NCI-H345 treated with DMSO at 0.1 percent for 48 hours (cell line): ENCODE measurements around the gene SLC25A33.
A peak's percentile ranks its signal among the peaks of the same experiment; 100 is the strongest.
"Not testable (repeated sequence)": the region's sequence is repeated elsewhere in the genome, so short reads cannot be mapped to it uniquely, and the experiment has no call there.

ENCODE experiments used
- DNase-seq: peaks from one replicate; lab custom pipeline; 2025; ENCODE audit not compliant: unreplicated experiment; lab: John Stamatoyannopoulos, UW

SLC25A33 gene, protein sequence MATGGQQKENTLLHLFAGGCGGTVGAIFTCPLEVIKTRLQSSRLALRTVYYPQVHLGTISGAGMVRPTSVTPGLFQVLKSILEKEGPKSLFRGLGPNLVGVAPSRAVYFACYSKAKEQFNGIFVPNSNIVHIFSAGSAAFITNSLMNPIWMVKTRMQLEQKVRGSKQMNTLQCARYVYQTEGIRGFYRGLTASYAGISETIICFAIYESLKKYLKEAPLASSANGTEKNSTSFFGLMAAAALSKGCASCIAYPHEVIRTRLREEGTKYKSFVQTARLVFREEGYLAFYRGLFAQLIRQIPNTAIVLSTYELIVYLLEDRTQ

DNA sequence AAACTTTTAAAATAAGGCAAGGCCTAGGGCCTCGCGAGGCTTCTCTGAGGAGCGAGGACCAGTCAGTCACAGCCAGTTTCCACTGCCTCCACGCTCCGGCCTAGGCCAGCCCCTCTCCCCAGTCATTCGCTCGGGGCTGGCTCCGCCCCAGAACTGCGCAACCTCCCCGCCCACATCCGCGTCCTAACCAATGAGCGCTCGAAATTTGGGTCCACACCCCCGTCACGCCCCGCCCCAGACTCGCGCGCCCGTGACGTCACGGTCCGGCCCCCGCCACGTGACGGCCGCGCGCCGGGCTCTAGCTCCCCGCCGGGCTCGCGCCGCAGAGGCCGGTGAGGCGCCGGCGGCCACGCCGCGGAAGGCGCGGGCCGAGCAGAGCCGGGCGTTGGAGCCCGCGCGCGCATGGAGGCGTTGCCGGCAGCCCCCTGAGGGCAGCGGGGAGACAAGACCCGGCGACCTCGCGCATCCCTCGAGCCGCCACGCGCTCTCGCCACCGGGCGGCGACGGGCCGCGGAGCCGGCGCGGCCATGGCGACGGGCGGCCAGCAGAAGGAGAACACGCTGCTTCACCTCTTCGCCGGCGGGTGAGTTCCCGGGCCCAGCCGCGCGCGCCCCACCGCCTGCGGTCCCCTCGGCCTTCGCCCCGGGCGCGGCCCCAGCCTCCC lies at the start of gene SLC25A33:
SLC25A33 (plus strand) TSS at position 301 of the 664 bp plus-strand sequence; CDS start at position 528, 227 bp downstream.
- DNase-seq = peak; percentile 89

DNA sequence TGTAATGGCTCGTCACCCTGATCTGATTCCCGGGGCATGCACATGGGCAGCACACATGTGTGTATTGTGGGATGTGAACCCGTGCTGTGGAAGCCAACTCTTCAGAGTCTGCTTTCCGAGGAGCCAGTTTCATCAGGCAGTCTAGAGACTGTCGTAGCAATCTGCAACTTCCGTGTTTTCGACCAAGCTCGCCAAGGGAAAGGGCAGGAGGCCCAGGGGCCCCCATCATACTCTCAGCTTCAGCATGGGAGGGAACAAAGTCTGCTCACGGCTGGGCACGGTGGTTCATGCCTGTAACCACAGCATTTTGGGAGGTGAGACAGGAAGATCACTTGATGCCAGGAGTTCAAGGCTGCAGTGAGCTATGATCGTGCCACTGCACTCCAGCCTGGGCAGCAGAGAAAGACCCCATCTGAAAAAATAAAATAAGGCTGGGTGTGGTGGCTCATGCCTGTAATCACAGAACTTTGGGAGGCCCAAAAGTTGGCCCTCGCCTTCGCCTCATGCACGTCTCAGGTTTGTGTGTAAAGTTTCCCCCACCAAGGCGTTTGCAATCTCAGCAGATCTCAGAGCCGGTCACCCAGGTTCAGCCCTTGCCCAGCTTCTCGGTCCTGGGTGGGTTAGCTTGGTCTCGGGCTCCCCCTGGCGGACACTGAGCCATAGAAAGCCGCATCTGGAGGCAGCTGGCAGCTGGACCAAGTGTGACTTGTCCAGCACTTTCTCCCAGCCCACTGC lies 48.5 kb upstream of the SLC25A33 start:
- peak; percentile 44 for DNase-seq

DNA sequence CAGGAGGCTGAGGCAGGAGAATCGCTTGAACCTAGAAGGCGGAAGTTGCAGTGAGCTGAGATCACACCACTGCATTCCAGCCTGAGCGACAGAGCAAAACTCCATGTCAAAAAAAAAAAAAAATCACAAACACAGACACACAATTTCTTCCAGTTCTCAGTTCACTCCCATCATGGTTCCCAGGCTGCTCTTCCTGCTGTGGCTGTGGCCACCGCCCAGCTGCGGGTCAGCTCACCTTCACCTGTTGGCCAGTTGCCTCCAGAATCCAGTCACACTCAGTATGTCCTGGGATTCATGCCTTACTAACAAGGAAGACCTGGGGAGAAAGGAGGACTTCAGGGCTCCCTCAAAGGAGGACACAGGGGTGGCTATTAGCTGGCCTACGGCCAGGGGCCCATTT lies 45.9 kb upstream of the SLC25A33 start:
- no peak for DNase-seq

DNA sequence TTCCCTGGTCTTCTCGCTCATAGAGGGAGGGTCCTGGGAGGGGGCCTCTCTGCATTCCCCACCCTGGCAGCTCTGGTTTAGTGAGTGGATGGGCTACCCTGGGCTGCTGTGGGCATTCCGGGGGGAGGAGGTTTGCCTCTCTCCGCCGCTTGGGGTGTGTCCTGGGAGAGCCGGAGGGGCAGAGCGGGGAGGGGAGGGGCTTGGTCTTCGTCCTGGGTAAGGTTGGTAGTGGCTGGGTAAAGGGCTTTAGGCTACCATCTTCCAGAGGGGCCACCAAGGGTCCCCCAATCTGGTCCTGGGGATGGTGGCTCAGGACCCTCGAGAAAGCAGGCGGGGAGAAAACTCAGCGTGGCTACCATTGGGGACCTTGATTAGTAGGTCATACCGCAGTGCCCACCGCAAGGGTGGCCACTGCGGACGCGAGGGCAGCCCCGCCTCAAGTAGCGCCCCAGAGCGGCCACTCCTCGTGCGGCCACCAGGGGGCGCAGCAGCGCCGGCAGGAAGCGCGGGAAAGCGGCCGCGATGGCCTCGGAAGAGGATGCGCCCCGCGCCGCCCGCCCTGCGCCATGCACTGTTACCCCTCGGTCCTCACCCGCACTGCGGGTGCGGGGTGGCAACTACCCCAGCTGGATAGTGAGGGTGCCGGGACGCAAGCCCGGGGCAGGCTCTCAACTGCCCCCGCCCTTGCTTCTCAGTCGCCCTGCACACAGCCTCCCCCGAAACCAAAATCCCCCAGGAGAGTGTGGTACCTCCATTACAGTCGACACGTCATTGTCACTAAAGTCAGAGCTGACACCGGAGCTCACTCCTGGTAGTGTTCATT lies 44.1 kb upstream of the SLC25A33 start:
- DNase-seq = peak; percentile 37

DNA sequence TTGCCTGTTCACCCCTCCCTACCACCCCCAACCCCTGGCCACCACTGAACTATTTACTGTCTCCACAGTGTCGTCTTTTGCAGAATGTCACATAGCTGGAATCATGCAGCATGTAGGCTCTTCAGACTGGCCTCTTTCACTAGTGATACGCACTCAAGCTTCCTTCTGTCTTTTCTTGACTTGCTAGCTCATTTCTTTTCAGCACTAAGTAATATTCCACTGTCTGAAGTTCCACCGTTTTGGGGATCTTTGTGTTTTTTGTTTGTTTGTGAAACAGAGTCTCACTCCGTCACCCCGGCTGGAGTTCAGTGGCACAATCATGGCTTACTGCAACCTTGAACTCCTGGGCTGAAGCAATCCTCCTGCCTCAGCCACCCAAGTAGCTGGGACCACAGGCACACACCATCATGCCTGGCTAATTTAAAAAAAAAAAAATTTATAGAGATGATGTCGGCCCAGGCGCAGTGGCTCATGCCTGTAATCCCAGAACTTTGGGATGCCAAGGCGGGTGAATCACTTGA lies 43.4 kb upstream of the SLC25A33 start:
- DNase-seq = no peak

DNA sequence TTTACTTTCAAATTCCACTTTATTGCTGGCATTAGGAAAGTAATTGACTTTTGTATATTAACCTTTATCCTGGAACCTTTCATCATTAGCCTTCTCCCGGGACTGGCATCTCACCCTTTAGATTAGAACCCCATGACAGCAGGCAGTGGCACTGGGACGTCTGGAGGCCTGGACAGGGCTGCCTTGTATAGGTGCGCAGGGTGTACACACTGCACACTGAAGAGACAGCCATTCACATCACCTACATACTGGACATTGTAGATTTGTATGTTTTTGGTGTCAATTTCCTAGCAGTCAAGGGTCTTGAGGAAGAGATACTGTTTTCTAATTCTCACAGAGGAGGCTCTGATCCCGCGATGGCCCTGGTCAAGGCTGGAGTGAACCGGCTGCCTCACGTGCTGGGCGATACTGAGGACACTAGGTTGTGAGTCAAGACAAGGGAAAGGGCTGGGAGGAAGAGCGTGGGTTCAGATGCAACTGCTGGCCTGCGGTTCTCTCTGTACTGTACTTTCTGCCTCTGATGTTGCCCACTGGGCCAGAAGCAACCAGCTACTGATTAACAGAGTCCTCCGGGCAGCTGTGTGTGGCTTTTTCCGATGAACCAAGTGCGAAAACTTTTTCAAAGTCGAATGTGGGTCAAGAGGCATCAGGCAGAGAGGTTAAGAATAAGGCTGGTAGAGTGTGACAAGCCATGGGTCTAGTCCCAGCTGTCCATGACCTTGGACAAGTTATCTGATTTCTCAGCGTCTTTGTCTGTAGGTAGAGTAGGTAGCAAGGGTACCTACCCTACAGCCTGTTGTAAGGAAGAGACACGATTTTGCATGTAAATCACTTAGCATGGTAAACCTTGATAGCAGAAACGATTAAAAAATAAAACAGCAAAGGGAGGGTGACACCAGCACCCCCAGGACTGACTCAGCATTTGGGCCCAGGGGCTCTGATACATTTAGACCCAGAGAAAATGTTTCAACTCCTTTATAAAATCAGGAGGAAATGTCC lies 38.2 kb upstream of the SLC25A33 start:
- no peak for DNase-seq

DNA sequence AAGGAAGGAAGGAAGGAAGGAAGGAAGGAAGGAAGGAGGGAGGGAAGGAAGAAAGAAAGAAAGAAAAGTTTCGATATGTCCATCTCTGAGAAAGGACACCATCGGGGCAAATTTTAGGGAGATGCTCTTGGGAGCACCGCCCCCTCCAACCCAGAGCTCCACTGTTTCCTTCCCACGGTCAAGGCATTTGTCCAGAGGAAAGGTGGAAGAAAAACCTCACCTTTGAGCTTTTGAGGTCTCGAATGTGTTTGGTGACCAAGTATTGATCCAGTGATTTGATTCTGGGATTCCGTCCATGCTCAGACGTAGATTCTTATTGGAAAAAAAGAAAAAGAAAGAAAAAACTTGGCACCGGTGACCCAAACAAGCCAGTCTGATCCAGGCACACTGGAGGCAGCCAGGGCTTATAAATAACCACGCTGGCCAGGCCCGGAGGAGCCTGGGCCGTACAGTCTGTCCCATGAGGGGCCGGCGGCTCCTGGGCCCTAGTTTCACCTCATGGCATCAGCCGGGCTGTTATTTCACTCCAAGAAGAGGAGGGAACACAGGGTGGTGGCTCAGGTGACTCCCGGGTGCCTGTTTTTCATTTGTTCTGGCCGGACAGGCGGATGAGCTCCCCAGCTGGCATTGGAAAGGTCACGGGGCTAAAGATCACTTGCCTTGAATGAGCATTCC lies 36.1 kb upstream of the SLC25A33 start:
- DNase-seq = no peak

DNA sequence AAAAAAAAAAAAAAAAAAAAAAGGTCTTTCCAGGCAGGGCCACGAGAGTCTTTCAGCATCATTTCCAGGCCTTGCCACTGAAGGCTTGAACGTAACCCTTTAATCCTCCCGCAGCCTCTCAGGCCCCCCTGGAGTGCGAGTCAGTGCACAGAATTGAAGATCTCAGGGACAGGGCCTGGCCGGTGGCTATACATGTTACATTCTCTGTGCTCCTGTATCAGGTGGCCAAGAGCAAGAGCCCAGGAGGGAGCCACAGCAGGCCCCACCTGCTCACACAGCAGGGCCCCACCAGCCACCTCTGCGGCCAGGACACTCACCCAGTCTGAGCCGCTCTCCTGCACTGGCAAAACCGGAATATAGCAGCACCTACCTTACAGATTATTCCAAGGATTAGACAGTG lies 34.1 kb upstream of the SLC25A33 start:
- peak; percentile 52 for DNase-seq

DNA sequence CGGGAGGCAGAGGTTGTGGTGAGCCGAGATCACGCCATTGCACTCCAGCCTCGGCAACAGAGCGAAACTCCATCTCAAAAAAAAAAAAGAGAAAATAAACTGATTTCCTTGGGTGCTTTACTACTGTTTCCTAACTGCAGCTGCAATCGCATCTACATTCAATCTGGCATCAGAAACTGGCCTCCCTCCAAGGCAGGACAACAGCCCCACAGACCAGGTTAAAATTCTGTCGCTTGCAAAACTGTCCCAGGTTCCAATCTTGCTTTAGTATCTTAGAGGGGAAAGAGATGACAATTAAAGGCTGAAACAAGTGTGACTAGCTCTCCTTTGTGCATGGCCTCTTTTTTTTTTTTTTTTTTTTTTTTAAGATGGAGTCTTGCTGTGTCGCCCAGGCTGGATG lies 32.4 kb upstream of the SLC25A33 start:
- DNase-seq = no peak

DNA sequence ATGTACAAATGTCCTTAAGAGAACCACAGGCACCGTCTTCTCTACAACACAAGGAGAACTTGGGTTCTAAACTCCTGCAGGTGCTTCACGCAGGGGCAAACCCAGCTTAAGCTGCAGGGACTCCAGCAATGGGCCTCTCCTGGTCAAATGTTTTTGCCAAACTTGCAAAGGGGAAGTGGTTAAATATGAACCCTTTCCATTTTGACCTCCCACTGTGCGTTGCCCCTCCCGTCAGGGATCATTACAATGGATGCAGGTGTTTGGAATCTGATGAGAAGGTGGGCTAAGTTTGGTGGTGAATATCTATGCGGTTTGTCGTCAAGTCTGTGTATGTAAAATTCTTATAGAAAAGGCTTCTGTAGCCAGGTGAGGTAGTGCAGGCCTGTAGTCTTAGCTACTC lies 29.1 kb upstream of the SLC25A33 start:
- DNase-seq = no peak

DNA sequence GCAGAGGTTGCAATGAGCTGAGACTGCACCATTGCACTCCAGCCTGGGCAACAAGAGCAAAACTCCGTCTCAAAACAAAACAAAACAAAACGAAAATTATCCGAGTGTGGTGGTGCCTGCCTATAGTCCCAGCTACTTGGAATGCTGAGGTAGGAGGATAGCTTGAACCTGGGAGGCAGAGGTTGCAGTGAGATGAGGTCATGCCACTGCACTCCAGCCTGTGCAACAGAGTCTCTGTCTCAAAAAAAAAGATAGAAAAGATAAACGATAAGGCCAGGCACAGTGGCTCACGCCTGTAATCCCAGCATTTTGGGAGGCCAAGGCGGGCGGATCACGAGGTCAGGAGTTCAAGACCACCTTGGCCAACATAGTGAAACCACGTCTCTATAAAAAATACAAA lies 23.7 kb upstream of the SLC25A33 start:
- not testable (repeated sequence) for DNase-seq

DNA sequence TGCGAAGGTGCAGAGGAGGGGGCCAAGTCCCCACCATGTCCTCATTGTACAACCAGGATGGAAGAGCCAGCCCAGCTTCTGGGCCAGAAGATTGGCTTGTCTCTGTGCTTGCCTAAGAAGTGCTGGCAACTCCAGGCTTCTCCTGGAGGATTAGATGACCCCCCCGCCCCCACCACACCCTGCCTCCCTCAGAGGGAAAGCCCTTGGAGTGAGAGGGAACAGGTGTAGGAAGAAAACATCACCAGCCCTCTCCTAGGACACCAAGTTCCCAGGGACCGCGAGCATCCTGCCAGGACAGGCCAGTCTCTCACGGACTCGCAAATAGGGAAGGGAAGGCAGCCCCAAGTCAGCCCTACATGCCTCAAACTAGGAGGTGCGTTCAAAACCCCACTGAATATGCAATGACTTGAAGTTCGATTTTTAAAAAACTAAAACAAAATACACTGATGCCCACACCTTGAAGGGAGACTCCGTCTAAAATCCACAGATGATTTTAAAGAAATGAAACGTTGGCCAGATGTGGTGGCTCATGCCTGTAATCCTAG lies 20.7 kb upstream of the SLC25A33 start:
- DNase-seq = no peak

DNA sequence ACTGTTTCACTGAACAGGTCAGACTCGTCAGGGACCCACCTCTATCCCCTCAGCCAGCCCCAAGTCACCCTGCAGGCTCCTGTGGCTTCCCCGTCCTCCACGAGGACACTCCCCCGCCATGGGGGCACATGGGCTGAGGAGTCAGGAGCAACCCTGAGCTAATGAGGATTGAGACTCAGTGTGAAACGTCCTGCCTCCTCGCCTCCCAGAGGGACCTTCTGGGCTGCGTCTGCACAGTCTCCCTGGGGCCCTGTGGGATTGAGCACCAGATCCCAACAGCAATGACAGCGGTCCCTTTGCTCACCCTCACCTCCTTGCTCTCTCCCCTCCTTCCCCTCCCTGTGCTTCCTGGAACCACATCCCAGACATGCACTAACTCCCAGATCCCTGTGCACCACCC lies 18.9 kb upstream of the SLC25A33 start:
- DNase-seq = no peak

DNA sequence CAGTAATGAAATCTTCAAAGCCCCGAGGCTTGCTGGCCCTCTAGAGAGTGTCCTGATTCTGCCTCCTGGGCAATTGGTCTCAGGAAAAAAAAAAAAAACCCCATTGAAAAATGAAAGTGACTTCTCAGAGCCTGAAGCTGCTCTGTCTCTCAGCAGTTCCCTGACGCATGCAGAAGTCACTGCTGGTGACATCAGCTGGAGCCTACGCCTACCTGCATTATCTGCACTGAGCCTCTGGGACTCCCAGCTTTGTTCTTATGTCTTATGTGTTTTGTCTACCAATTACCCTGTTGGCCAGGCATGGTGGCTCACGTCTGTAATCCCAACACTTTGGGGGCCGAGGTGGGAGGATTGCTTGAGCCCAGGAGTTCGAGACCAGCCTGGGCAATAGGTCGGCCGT lies 10.1 kb upstream of the SLC25A33 start:
- no peak for DNase-seq

DNA sequence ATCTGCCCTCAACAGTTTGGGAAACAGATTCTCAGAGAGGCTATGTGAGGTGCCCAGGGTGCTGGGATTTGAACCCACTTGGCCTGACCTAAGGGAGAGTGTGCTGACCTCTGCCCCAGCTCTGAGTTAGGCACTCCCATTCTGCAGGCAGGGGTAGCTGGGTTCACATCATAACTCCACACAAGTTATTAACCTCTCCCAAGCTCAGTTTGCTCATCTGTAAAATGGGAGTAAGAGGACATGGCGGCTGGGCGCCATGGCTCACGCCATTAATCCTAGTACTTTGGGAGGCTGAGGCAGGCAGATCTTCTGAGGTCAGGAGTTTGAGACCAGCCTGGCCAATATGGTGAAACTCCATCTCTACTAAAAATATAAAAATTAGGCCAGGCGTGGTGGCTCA lies 8.9 kb upstream of the SLC25A33 start:
- DNase-seq = no peak

DNA sequence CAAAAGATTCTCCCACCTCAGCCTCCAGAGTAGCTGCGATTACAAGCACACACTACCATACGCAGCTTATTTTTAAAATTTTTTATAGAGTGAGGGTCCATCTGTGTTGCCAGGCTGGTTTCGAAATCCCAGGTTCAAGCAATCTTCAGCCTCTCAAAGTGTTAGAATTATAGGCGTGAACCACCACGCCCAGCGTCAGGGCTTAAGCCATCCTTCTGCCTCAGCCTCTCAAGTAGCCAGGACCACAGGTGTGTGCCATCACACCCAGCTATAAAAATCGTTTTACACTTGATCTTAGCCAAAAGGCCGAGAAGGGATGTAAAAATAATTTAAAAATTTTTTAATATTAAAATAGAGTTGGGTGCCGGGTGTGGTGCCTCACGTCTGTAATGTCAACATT lies 4.3 kb upstream of the SLC25A33 start:
- DNase-seq = no peak

DNA sequence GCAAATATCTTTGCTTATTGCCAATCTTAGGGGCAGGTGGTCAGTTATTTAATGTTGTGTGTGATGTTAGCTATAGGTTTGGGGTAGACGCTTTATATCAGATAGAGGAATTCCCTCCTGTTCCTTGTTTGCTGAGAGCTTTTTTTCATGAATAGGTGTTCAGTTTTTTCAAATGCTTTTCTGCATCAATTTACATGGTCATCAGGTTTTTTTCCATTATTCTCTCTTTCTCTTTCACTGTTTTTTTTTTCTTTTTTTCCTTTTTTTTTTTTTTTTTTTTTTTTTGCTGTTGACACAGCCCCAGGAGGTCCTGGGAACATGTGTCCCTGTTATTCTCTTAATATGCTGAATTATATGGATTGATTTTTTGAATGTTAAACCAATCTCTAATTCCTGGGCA lies 3.0 kb upstream of the SLC25A33 start:
- no peak for DNase-seq

DNA sequence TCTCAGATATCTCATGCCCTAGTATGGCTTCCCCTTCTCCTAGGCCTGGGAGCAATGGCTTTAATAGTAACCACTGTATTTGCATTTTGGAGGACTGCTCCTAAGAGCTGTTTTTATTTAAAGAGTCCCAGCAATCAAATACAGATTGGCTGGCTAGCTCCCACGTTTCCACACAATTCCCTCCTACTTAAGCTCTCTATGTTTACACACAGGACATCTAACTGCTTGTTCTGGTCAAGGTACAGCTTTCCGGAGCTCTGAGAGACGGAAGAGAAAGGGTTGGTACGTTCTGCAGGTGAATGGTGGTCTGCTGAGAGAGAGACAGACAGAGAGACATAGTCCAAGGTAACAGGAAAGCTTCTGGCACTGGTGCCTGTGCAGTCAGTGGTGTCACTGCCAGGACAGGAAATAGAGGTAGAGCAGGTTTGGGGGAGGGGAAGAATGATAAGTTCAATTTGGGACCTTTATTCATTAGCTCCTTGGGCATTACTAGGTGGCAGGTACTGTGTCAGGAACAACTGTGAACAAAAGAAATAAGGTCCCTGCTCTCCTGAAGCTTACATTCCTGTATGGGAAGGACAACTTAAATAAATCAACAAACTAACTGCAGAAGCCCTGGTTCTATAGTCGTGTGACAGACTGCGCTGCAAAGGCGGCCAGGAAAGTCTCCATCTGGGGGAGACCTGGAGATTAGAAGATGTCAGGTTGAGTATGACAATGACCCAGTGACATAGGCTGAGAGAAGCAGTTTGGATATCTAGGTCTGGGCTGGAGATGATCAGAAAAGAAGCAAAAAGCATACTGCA lies 1.2 kb upstream of the SLC25A33 start:
- no peak for DNase-seq
